ENCODE measurements around the gene CBX5. TPM values are rescaled to one million over a fixed set of nuclear protein-coding genes. Genes with fewer than 3 reads are reported as not detected.

CBX5 gene
- total RNA-seq, 1 donor from 2014 or later = 98.1 TPM

GRCh38 chr12:54265364-54265812 is 14.5 kb downstream of the CBX5 start:
- no peak overlapping the region for H3K4me3 Mint-ChIP-seq (ENCODE audit: unreplicated experiment)
- no peak overlapping the region for H3K27ac Mint-ChIP-seq (ENCODE audit: unreplicated experiment)
- no peak for DNase-seq (ENCODE audit: extremely low spot score, unreplicated experiment)
- no peaks in the 10 kb centered on the region for H3K9me3 Mint-ChIP-seq (ENCODE audit: unreplicated experiment)
- peaks cover 28% of the 10 kb centered on the region for H3K4me1 Mint-ChIP-seq (ENCODE audit: unreplicated experiment)
- H3K27me3 Mint-ChIP-seq (ENCODE audit: unreplicated experiment) = no peaks in the 10 kb centered on the region
- H3K36me3 Mint-ChIP-seq (ENCODE audit: unreplicated experiment) = no peaks in the 10 kb centered on the region
- no peak for TF ChIP-seq CTCF (IDR thresholded peaks at IDR 0.05)

- H3K27ac Mint-ChIP-seq (ENCODE audit: unreplicated experiment) = peak overlapping the region; percentile 99
- no peaks in the 10 kb centered on the region for H3K27me3 Mint-ChIP-seq (ENCODE audit: unreplicated experiment)
- no peaks in the 10 kb centered on the region for H3K36me3 Mint-ChIP-seq (ENCODE audit: unreplicated experiment)
- H3K4me3 Mint-ChIP-seq (ENCODE audit: unreplicated experiment) = peak overlapping the region; percentile 38
- H3K9me3 Mint-ChIP-seq (ENCODE audit: unreplicated experiment) = no peaks in the 10 kb centered on the region
- TF ChIP-seq CTCF (IDR thresholded peaks at IDR 0.05) = no peak
- no peak for DNase-seq (ENCODE audit: extremely low spot score, unreplicated experiment)
- H3K4me1 Mint-ChIP-seq (ENCODE audit: unreplicated experiment) = peaks cover 57% of the 10 kb centered on the region
Observed at GRCh38 chr12:54262403-54262925, 17.5 kb downstream of the CBX5 start.

- no peak for DNase-seq (ENCODE audit: extremely low spot score, unreplicated experiment)
Observed at GRCh38 chr12:54261815-54262402, 18.0 kb downstream of the CBX5 start.

GRCh38 chr12:54259194-54260011 is 20.5 kb downstream of the CBX5 start:
- H3K4me1 Mint-ChIP-seq (ENCODE audit: unreplicated experiment) = peaks cover 59% of the 10 kb centered on the region
- no peaks in the 10 kb centered on the region for H3K27me3 Mint-ChIP-seq (ENCODE audit: unreplicated experiment)
- H3K4me3 Mint-ChIP-seq (ENCODE audit: unreplicated experiment) = peak overlapping the region; percentile 76
- no peak for TF ChIP-seq CTCF (IDR thresholded peaks at IDR 0.05)
- peak; percentile 92 for DNase-seq (ENCODE audit: extremely low spot score, unreplicated experiment)
- H3K9me3 Mint-ChIP-seq (ENCODE audit: unreplicated experiment) = no peaks in the 10 kb centered on the region
- H3K36me3 Mint-ChIP-seq (ENCODE audit: unreplicated experiment) = peaks cover 5% of the 10 kb centered on the region
- peak overlapping the region; percentile 99 for H3K27ac Mint-ChIP-seq (ENCODE audit: unreplicated experiment)

More at GRCh38 chr12:54261815-54262402, 18.0 kb downstream of the CBX5 start:
- H3K27me3 Mint-ChIP-seq (ENCODE audit: unreplicated experiment) = no peaks in the 10 kb centered on the region
- TF ChIP-seq CTCF (IDR thresholded peaks at IDR 0.05) = no peak
- peak overlapping the region; percentile 2 for H3K4me3 Mint-ChIP-seq (ENCODE audit: unreplicated experiment)
- peaks cover 61% of the 10 kb centered on the region for H3K4me1 Mint-ChIP-seq (ENCODE audit: unreplicated experiment)
- no peaks in the 10 kb centered on the region for H3K9me3 Mint-ChIP-seq (ENCODE audit: unreplicated experiment)
- H3K36me3 Mint-ChIP-seq (ENCODE audit: unreplicated experiment) = no peaks in the 10 kb centered on the region
- peak overlapping the region; percentile 99 for H3K27ac Mint-ChIP-seq (ENCODE audit: unreplicated experiment)

- DNase-seq (ENCODE audit: extremely low spot score, unreplicated experiment) = no peak
- peak overlapping the region; percentile 99 for H3K27ac Mint-ChIP-seq (ENCODE audit: unreplicated experiment)
- H3K27me3 Mint-ChIP-seq (ENCODE audit: unreplicated experiment) = no peaks in the 10 kb centered on the region
- TF ChIP-seq CTCF (IDR thresholded peaks at IDR 0.05) = no peak
- H3K9me3 Mint-ChIP-seq (ENCODE audit: unreplicated experiment) = no peaks in the 10 kb centered on the region
- peaks cover 59% of the 10 kb centered on the region for H3K4me1 Mint-ChIP-seq (ENCODE audit: unreplicated experiment)
- H3K4me3 Mint-ChIP-seq (ENCODE audit: unreplicated experiment) = peak overlapping the region; percentile 76
- peaks cover 5% of the 10 kb centered on the region for H3K36me3 Mint-ChIP-seq (ENCODE audit: unreplicated experiment)
Observed at GRCh38 chr12:54258201-54258681, 21.7 kb downstream of the CBX5 start.

Data from osteocyte (in vitro differentiated cells).